GM13976 (cell line): ENCODE results near the gene TTC32.

ENCODE experiments used
- DNase-seq: peaks from one replicate; pipeline ENCODE4 v3.0.0; 2012; ENCODE audit warnings: low spot score
- in situ Hi-C: fragments of 300-500 bp; cut with MboI; formaldehyde crosslinking; loops from one replicate; pipeline ENCODE4 v1.12.0; 2022; ENCODE audit warnings: low sequenced_read_pairs, mixed read lengths, inconsistent platforms; ENCODE audit not compliant: unreplicated experiment
- TF ChIP-seq, protein P1 (sequence below): IDR thresholded peaks from 2 replicates; pipeline ENCODE4 v1.5.1; 2012; ENCODE audit warnings: borderline replicate concordance, mild to moderate bottlenecking; ENCODE audit not compliant: insufficient read depth; ENCODE audit errors: extremely low read depth, missing control alignments, control extremely low read depth

The TTC32 gene

DNA sequence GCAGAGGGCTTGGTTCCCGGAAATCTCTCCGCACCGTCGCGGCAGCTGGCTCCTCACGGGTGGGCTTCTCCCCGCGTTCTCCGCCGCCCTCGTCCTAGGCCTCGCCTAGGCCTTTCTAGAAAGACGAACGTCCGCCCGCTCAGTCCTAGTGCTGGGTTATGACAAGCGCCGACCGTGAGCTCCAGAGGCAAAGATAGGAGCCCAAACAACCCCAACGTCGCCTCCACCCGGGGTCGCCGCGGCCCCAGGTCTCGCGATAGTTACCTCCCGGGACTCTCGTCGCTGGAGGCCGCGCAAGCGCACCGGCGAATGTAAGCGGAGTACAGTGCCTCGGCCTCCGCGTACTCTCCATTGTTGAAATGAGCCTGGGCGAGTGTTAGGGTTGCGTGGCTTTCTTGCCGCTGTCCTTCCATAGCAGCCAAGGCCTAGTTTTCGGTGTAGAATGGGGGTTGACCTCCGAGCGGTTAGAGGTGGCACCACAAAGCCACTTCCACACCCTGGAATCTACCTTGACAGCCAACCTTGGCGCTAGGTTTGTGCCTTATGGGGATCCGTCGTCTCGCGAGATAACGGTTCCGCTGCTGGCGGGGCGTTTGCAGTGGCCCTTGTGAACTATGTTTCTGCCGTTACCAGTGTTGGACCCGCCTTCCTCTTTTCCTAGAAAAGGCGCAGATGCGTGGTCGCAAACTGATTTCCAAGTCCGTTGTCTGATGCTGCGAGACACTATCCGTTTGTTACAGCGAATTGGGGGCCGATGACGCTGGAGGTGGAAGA is at the start of gene TTC32:
Gene TTC32, minus strand, starts transcription at position 542 of the 774 bp plus-strand sequence. Its CDS starts 129 bp downstream, at position 413.
- in situ Hi-C loops, result no loop called here
- peak; percentile 93 for DNase-seq
- TF ChIP-seq, protein P1, sequence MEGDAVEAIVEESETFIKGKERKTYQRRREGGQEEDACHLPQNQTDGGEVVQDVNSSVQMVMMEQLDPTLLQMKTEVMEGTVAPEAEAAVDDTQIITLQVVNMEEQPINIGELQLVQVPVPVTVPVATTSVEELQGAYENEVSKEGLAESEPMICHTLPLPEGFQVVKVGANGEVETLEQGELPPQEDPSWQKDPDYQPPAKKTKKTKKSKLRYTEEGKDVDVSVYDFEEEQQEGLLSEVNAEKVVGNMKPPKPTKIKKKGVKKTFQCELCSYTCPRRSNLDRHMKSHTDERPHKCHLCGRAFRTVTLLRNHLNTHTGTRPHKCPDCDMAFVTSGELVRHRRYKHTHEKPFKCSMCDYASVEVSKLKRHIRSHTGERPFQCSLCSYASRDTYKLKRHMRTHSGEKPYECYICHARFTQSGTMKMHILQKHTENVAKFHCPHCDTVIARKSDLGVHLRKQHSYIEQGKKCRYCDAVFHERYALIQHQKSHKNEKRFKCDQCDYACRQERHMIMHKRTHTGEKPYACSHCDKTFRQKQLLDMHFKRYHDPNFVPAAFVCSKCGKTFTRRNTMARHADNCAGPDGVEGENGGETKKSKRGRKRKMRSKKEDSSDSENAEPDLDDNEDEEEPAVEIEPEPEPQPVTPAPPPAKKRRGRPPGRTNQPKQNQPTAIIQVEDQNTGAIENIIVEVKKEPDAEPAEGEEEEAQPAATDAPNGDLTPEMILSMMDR, result no peak

DNA sequence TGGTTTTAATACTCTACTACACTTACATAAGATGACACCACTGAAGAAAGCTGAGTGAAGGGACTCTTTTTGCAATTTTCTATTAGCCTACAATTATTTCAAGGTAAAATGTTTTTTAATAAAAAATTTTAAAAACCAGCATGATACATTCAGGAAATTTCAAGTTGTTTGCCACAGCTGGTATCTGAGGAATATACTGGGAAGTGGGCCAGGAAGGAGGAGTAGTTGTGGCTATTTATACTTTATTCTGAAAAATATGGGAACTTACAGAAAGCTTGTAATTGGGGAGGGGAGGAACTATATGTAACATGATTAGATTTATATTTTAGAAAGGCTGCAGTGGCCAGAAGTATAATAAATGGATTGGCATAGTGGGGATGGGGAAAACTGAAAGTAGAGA is 47.3 kb upstream of the TTC32 start:
- DNase-seq, result no peak
- TF ChIP-seq, protein P1, result no peak
- in situ Hi-C loops, result no loop called here

DNA sequence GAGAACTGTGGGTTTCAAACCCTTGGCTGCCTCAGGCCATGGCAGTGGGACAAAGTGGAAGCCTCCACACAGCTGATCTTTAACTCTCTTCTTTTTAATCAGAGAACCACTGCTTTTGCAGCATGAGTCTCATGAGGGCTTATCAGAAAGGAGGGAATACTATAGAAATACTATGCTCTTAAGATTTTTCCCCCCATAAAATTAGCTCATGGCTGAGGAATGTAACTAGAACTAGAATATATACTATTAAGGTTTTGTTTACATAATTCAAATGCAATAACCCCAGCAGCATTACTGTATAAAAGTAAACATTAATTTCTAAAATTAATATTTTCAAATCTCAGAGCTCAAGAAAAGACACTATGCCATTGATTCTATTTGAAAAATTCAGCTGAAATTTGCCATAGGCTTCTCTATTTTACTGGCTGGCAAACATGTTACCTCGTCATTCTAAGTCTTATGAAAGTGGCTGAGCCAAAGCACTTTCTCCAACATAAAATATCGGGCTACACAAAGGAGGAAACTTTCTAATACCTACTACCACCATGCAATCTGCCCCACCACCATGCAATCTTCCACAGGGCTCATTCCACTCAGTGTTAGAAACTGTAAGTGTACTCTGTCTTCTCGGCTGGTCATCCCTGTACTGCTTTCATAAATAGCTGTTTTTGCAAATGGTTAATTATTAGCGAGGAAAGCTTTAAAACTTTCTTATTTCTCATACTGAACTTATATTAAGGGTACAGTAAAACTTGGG is 45.6 kb upstream of the TTC32 start:
- DNase-seq, result no peak
- in situ Hi-C loops, result no loop called here
- TF ChIP-seq, protein P1, result no peak

- no peak for DNase-seq
- in situ Hi-C loops, result no loop called here
- TF ChIP-seq, protein P1, result no peak
Measured at GRCh38 chr2:19944205-19944845, 42.5 kb upstream of the TTC32 start.

- DNase-seq, result no peak
- TF ChIP-seq, protein P1, result no peak
- in situ Hi-C loops, result no loop called here
Measured at GRCh38 chr2:19943189-19943588, 41.4 kb upstream of the TTC32 start.

DNA sequence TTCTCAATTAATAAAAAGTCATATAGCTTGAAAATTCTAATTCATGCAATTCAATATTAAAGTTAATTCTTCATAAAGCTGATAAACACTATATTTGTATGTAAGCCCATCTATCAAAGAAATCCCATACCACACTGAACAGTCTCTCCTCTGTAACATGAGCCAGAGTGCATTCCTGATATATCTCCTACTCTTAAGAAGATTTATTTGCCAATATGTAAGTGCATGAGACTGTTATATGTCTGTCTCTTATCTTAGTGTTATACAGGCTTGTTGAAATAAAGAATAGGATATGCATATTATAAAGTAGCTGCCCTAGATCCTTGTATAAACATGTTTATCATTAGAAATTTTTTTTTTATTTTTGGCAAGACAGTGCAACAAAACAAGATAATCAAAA is 40.4 kb upstream of the TTC32 start:
- in situ Hi-C loops, result no loop called here
- TF ChIP-seq, protein P1, result no peak
- DNase-seq, result no peak
